ENCODE results near the gene SNTG2. TPM values are rescaled to one million over a fixed set of nuclear protein-coding genes. Genes with fewer than 3 reads are reported as not detected.

Gene SNTG2
- total RNA-seq, 1 donor from 2014 or later = 0.47 TPM

DNA sequence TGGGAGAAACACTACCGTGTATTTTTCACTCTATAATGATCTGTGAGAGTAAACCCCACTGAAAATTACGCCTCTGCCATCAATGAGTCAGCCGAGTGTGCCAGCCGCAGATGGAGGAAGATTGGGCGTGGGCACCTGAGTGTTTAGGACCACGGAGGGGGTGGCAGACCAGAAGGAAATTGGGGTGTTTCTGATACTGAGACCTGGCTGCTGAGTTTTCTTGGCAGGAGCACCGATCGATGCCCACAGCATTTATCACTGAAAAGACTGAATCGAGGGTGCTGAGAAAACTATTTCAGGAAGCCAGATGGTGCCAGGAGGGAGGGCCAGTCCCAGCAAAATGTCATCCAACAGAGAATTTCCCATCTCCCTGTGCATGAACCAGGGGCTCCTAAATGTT is 370.7 kb downstream of the SNTG2 start:
- Mint-ChIP-seq H3K27me3 (ENCODE audit: low read depth) (no peaks in the 10 kb centered on the region), H3K4me3 (no peak overlapping the region), H3K27ac (ENCODE audit: unreplicated experiment) (no peak overlapping the region), H3K36me3 (ENCODE audit: low read depth) (no peaks in the 10 kb centered on the region), H3K4me1 (no peaks in the 10 kb centered on the region), H3K9me3 (no peaks in the 10 kb centered on the region)
- TF ChIP-seq, protein P1, sequence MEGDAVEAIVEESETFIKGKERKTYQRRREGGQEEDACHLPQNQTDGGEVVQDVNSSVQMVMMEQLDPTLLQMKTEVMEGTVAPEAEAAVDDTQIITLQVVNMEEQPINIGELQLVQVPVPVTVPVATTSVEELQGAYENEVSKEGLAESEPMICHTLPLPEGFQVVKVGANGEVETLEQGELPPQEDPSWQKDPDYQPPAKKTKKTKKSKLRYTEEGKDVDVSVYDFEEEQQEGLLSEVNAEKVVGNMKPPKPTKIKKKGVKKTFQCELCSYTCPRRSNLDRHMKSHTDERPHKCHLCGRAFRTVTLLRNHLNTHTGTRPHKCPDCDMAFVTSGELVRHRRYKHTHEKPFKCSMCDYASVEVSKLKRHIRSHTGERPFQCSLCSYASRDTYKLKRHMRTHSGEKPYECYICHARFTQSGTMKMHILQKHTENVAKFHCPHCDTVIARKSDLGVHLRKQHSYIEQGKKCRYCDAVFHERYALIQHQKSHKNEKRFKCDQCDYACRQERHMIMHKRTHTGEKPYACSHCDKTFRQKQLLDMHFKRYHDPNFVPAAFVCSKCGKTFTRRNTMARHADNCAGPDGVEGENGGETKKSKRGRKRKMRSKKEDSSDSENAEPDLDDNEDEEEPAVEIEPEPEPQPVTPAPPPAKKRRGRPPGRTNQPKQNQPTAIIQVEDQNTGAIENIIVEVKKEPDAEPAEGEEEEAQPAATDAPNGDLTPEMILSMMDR (conservative IDR thresholded peaks at IDR 0.05) = no peak
- DNase-seq (ENCODE audit: low read depth, low spot score) = no peak

DNA sequence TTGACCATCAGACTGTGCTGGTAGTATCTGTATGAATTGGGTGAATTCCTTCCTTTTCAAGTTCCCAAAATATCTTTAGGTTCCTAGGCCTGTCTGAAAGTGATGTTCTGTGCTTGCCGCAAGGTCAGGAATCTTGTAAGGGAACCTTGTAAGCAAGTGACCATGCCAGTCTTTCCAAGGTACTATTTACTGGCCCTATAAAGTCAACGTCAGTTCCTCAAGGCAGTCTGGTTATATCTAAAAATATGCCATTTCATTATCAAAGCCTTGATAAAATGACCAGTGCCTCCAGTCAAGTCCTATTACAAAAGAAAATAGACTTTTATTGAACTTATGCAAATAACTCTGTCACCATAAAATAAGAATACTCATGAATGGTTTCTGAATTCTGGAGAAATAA is 374.2 kb downstream of the SNTG2 start:
- TF ChIP-seq, protein P1 (conservative IDR thresholded peaks at IDR 0.05) = no peak

DNA sequence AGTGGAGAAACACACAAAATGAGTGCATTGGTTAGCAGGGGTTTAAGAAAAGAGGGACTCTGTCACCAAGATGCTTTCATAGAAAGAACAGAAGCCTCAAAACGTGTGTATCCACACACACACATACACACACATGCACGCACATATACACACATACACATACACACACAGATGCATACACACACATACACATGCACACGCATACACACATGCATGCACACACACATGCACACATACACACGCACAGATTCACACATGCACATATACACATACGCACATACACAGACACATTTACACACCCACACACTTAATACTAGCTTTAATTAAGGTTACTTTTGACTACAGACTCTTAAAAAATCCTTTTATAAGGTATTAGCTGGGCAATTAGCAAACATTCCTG is 378.0 kb downstream of the SNTG2 start:
- TF ChIP-seq, protein P1 (conservative IDR thresholded peaks at IDR 0.05) = no peak
- peaks cover 1% of the 10 kb centered on the region for H3K36me3 Mint-ChIP-seq (ENCODE audit: low read depth)
- no peak overlapping the region for H3K27ac Mint-ChIP-seq (ENCODE audit: unreplicated experiment)
- H3K4me3 Mint-ChIP-seq = no peak overlapping the region
- peaks cover 10% of the 10 kb centered on the region for H3K9me3 Mint-ChIP-seq
- no peaks in the 10 kb centered on the region for H3K4me1 Mint-ChIP-seq
- no peak for DNase-seq (ENCODE audit: low read depth, low spot score)
- H3K27me3 Mint-ChIP-seq (ENCODE audit: low read depth) = no peaks in the 10 kb centered on the region

More for the DNA sequence above, 374.2 kb downstream of the SNTG2 start:
- Mint-ChIP-seq H3K27me3 (ENCODE audit: low read depth) (no peaks in the 10 kb centered on the region), H3K36me3 (ENCODE audit: low read depth) (no peaks in the 10 kb centered on the region), H3K4me1 (no peaks in the 10 kb centered on the region), H3K4me3 (no peak overlapping the region), H3K27ac (ENCODE audit: unreplicated experiment) (no peak overlapping the region), H3K9me3 (no peaks in the 10 kb centered on the region)
- DNase-seq (ENCODE audit: low read depth, low spot score) = no peak

DNA sequence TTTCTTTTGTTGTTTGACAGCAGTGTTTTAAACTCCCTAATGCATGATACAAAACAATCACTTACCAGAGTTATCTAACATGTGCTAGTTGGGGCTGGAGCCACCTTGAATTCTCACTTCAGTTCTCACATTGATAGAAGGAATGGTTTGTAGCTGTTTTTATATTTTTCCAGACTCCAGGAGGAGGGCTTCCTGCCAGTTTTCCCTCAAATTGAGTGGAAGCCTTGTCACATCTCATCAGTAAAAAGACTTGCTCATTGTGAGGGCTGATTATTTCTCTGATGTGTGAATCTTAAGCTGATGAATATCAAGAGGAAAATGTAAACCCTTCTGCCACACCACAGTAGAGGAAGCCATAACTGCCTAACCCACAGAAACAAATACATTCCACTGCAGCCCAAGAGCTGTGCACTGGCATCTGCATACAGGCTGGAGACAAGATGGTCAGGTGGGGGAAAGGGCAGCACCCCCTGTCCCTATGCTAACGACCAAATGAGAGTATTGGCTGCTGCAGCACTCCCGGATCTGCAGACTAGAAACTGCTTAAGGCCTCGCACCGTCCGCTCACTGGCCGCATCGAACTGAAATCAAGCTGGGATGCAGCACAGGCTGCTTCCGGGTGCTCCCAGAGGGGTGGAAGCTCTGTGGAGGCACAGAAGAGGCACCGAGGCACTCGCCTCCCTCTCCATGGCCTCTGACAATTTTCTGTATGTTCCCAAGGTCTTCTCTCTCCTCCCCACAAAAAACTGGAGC is 388.9 kb downstream of the SNTG2 start:
- no peaks in the 10 kb centered on the region for H3K4me1 Mint-ChIP-seq
- no peak overlapping the region for H3K27ac Mint-ChIP-seq (ENCODE audit: unreplicated experiment)
- H3K4me3 Mint-ChIP-seq = no peak overlapping the region
- no peaks in the 10 kb centered on the region for H3K9me3 Mint-ChIP-seq
- no peak for DNase-seq (ENCODE audit: low read depth, low spot score)
- peaks cover 6% of the 10 kb centered on the region for H3K27me3 Mint-ChIP-seq (ENCODE audit: low read depth)
- no peaks in the 10 kb centered on the region for H3K36me3 Mint-ChIP-seq (ENCODE audit: low read depth)
- TF ChIP-seq, protein P1 (conservative IDR thresholded peaks at IDR 0.05) = no peak

DNA sequence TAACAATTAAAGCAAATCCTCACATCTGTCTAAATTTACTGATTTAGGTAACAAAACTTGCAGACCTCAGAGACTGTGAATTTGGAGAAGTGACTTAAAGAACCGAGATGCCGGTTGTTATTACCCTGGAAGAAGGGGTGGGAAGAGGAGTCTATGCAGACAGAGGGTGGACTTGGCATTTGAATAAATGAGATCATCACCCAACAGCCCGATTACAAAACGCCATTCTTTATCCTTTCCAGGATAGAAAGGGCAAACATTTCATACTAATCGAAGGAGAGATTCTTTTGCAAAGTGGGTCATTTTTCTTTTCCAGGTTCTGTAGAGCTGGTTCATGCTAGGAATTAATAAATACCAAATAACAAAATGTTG is 389.5 kb downstream of the SNTG2 start:
- Mint-ChIP-seq H3K4me1 (no peaks in the 10 kb centered on the region), H3K27ac (ENCODE audit: unreplicated experiment) (no peak overlapping the region), H3K27me3 (ENCODE audit: low read depth) (peaks cover 6% of the 10 kb centered on the region), H3K4me3 (no peak overlapping the region), H3K36me3 (ENCODE audit: low read depth) (no peaks in the 10 kb centered on the region), H3K9me3 (no peaks in the 10 kb centered on the region)
- no peak for DNase-seq (ENCODE audit: low read depth, low spot score)
- TF ChIP-seq, protein P1 (conservative IDR thresholded peaks at IDR 0.05) = no peak
